Measurements from ENCODE around the gene DNAAF6.
A peak's percentile ranks its signal among the peaks of the same experiment; 100 is the strongest.
"Not testable (repeated sequence)": the region's sequence is repeated elsewhere in the genome, so short reads cannot be mapped to it uniquely, and the experiment has no call there.

DNAAF6 gene

GRCh38 chrX:107205770-107206696 is at the start of gene DNAAF6, which contains the start of gene NUP62CL:
Gene DNAAF6 (plus strand): TSS chrX:107206611. CDS start chrX:107212876, 6,265 bp downstream.
Gene NUP62CL (minus strand): TSS chrX:107206433. CDS start chrX:107175146, 31,287 bp downstream.
- DNase-seq, result peak; percentile 63

GRCh38 chrX:107157618-107158017 is 48.8 kb upstream of the DNAAF6 start:
- not testable (repeated sequence) for DNase-seq

- DNase-seq, result no peak
Observed at GRCh38 chrX:107167163-107167921, 39.1 kb upstream of the DNAAF6 start.

- DNase-seq, result no peak
Observed at GRCh38 chrX:107168257-107168656, 38.2 kb upstream of the DNAAF6 start.

GRCh38 chrX:107168712-107169111 is 37.7 kb upstream of the DNAAF6 start:
- DNase-seq, result no peak

- no peak for DNase-seq
Observed at GRCh38 chrX:107171369-107172102, 34.9 kb upstream of the DNAAF6 start.

- no peak for DNase-seq
Observed at GRCh38 chrX:107197319-107197718, 9.1 kb upstream of the DNAAF6 start.

GRCh38 chrX:107198074-107198473 is 8.3 kb upstream of the DNAAF6 start:
- DNase-seq, result not testable (repeated sequence)

GRCh38 chrX:107199491-107199890 is 6.9 kb upstream of the DNAAF6 start:
- no peak for DNase-seq

GRCh38 chrX:107204068-107204605 is 2.3 kb upstream of the DNAAF6 start:
- no peak for DNase-seq

- DNase-seq, result no peak
Observed at GRCh38 chrX:107206697-107207065, 270 bp downstream of the DNAAF6 start.

- no peak for DNase-seq
Observed at GRCh38 chrX:107207089-107207488, 678 bp downstream of the DNAAF6 start.

- no peak for DNase-seq
Observed at GRCh38 chrX:107207943-107208342, 1.5 kb downstream of the DNAAF6 start.

- no peak for DNase-seq
Observed at GRCh38 chrX:107213477-107213876, 7.1 kb downstream of the DNAAF6 start.

GRCh38 chrX:107226757-107227156 is 20.3 kb downstream of the DNAAF6 start:
- DNase-seq, result no peak

GRCh38 chrX:107227780-107228485 is 21.5 kb downstream of the DNAAF6 start:
- DNase-seq, result no peak

- no peak for DNase-seq
Observed at GRCh38 chrX:107228486-107228819, 22.0 kb downstream of the DNAAF6 start.

GRCh38 chrX:107272431-107272921 is 66.1 kb downstream of the DNAAF6 start:
- no peak for DNase-seq

GRCh38 chrX:107273795-107274194 is 67.4 kb downstream of the DNAAF6 start:
- DNase-seq, result no peak

- DNase-seq, result no peak
Observed at GRCh38 chrX:107288676-107289075, 82.3 kb downstream of the DNAAF6 start.

GRCh38 chrX:107290019-107290418 is 83.6 kb downstream of the DNAAF6 start:
- no peak for DNase-seq

- no peak for DNase-seq
Observed at GRCh38 chrX:107293056-107293455, 86.6 kb downstream of the DNAAF6 start.
